ENCODE results near the gene RSBN1L. TPM values are rescaled to one million over a fixed set of nuclear protein-coding genes. Genes with fewer than 3 reads are reported as not detected.

RSBN1L gene
- polyA plus RNA-seq, 2 of the 4 experiments (the other 2 are of a cell fraction) = 11.1 to 13.0 TPM

GRCh38 chr7:77685233-77685632 is 11.0 kb upstream of the RSBN1L start (continued):
- TF ChIP-seq, protein P1, sequence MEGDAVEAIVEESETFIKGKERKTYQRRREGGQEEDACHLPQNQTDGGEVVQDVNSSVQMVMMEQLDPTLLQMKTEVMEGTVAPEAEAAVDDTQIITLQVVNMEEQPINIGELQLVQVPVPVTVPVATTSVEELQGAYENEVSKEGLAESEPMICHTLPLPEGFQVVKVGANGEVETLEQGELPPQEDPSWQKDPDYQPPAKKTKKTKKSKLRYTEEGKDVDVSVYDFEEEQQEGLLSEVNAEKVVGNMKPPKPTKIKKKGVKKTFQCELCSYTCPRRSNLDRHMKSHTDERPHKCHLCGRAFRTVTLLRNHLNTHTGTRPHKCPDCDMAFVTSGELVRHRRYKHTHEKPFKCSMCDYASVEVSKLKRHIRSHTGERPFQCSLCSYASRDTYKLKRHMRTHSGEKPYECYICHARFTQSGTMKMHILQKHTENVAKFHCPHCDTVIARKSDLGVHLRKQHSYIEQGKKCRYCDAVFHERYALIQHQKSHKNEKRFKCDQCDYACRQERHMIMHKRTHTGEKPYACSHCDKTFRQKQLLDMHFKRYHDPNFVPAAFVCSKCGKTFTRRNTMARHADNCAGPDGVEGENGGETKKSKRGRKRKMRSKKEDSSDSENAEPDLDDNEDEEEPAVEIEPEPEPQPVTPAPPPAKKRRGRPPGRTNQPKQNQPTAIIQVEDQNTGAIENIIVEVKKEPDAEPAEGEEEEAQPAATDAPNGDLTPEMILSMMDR (IDR thresholded peaks at IDR 0.05) = no peak
- TF ChIP-seq ZFP36 (IDR thresholded peaks at IDR 0.05; ENCODE audit: borderline replicate concordance, partially characterized antibody) = no peak
- TF ChIP-seq, protein P2, sequence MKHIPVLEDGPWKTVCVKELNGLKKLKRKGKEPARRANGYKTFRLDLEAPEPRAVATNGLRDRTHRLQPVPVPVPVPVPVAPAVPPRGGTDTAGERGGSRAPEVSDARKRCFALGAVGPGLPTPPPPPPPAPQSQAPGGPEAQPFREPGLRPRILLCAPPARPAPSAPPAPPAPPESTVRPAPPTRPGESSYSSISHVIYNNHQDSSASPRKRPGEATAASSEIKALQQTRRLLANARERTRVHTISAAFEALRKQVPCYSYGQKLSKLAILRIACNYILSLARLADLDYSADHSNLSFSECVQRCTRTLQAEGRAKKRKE (CRISPR knock-in tag; IDR thresholded peaks at IDR 0.05; ENCODE audit: low read depth) = no peak
- no peak for TF ChIP-seq RCOR1 (IDR thresholded peaks at IDR 0.05; ENCODE audit: low read depth, low read length)

DNA sequence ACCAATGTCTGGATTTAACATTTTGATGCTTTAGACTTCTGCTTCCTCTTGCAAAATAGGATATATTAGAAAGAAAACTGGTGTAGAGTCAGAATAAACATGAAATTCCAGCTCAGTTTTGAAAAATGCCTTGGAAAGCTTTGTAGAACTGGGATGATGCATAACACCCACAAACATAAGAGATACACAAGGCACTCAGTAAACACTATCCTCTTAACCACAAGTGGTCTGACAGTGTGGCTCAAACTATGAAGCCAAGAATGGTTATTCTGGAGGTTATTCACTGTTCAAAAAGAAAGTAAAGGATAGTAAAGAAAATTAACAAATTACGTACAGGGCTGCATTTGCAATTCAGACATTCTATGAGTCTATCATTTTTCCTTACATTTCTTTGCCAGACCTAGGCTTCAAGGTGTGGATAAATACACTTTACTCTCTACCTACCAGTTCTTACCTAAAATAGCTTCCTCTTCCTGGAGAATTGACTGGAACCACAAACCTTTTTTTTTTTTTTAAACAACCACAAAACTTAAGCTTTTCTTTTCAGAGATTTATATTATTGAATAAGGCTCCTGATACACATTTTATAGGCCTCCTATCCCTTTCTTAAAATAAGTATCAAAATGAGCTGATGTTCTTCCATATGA is 9.0 kb upstream of the RSBN1L start:
- 91% methylated on average over 1 of the region's 1 CpG for WGBS (ENCODE audit: missing lambda C conversion rate)
- Histone ChIP-seq H3K4me1 (peaks cover 7% of the 10 kb centered on the region; the same call in 2 of the 3 replicates), H3K9me3 (no peaks in the 10 kb centered on the region), H3K4me3 (no peak overlapping the region), H3K27ac (no peak overlapping the region), H3K4me2 (no peak overlapping the region)
- no peak for DNase-seq (ENCODE audit: low read depth in 1 of 2, low spot score in 1 of 2)
- ChIA-PET POLR2A (interaction anchor here (0.6 to 1.0 kb wide), 2 partner anchors 9 to 36 kb away, joined by 5 to 8 read pairs; partner anchors contain the start of gene RSBN1L), CTCF (interaction anchor here (1.1 to 1.6 kb wide), 3 partner anchors 29 to 72 kb away, joined by 3 to 4 read pairs (median 3); no protein-coding TSS in a partner anchor)
- no peak for FAIRE-seq
- TF ChIP-seq CHD4 (IDR thresholded peaks at IDR 0.05; ENCODE audit: borderline replicate concordance) (no peak), CHD2 (IDR thresholded peaks at IDR 0.05; ENCODE audit: low read length, partially characterized antibody) (no peak), HMGXB4 (CRISPR knock-in tag; IDR thresholded peaks at IDR 0.05; ENCODE audit: borderline replicate concordance) (no peak), KDM5A (IDR thresholded peaks at IDR 0.05) (no peak), FOSB (CRISPR knock-in tag; IDR thresholded peaks at IDR 0.05) (no peak), CBX8 (IDR thresholded peaks at IDR 0.05) (no peak), ZFP36 (IDR thresholded peaks at IDR 0.05; ENCODE audit: borderline replicate concordance, partially characterized antibody) (no peak)
- TF ChIP-seq, protein P2 (CRISPR knock-in tag; IDR thresholded peaks at IDR 0.05; ENCODE audit: low read depth) = no peak
- ATAC-seq = no peak

DNA sequence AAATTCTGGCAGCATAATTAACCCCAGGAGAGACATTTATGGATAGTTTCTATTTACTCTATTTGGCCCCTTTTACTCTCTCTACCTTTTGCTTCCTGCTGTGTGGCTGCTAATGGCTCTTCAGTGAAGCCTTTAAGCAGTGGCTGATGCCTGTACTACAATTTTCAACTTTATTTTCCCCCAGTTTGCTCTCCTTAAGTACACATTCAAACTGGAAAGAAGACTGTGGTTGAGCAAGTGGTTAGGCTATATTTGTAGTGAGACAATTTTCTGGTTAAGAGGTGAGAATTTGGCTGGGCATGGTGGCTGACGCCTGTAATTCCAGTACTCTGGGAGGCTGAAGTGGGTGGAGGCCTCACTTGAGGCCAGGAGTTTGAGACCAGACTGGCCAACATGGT is 8.5 kb upstream of the RSBN1L start:
- TF ChIP-seq CHD2 (IDR thresholded peaks at IDR 0.05; ENCODE audit: low read length, partially characterized antibody) (no peak), JUN (IDR thresholded peaks at IDR 0.05) (no peak), TFCP2L1 (CRISPR knock-in tag; IDR thresholded peaks at IDR 0.05) (no peak), EP300 (IDR thresholded peaks at IDR 0.05) (no peak), ELK1 (IDR thresholded peaks at IDR 0.05; ENCODE audit: low read depth, low read length) (no peak), HDAC2 (IDR thresholded peaks at IDR 0.05) (no peak), HOXB5 (CRISPR knock-in tag; IDR thresholded peaks at IDR 0.05) (no peak), CBX2 (IDR thresholded peaks at IDR 0.05; ENCODE audit: borderline replicate concordance, low read depth) (no peak)
- TF ChIP-seq, protein P2 (CRISPR knock-in tag; IDR thresholded peaks at IDR 0.05; ENCODE audit: low read depth) = no peak
- TF ChIP-seq, protein P3, sequence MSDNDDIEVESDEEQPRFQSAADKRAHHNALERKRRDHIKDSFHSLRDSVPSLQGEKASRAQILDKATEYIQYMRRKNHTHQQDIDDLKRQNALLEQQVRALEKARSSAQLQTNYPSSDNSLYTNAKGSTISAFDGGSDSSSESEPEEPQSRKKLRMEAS (IDR thresholded peaks at IDR 0.05) = no peak
- no peak for DNase-seq (ENCODE audit: low read depth in 1 of 2, low spot score in 1 of 2)
- CTCF ChIA-PET = interaction anchor here (1.0 to 1.6 kb wide), 4 partner anchors 16 to 71 kb away, joined by 3 to 4 read pairs (median 3); no protein-coding TSS in a partner anchor
- H3K9me3 ChIP-seq = no peaks in the 10 kb centered on the region
- peaks cover 7% of the 10 kb centered on the region; the same call in 2 of the 3 replicates for H3K4me1 ChIP-seq
- no peak overlapping the region for H3K27ac ChIP-seq
- POLR2A ChIA-PET = interaction anchor here (0.6 to 1.0 kb wide), 2 partner anchors 8 to 37 kb away, joined by 5 to 8 read pairs; partner anchors contain the start of gene RSBN1L
- H3K4me2 ChIP-seq = no peak overlapping the region
- no peak for ATAC-seq
- no peak for FAIRE-seq
- 77% methylated on average over 1 of the region's 1 CpG for WGBS (ENCODE audit: missing lambda C conversion rate)
- H3K4me3 ChIP-seq = no peak overlapping the region
